Esophagus squamous epithelium (tissue), 4 donors: ENCODE data around the gene DPCD.

Experiments
- CTCF ChIP-seq, 6 experiments: fragments of 450-650 bp in 4 of 6; fragments of 200-600 bp in 2 of 6; sonication (generic) in 2 of 6; IDR thresholded peaks; one replicate each; pipeline ENCODE4 v1.5.1; 2016 to 2019; ENCODE audit warnings: antibody characterized with exemption in 6 of 6, mild to moderate bottlenecking in 4 of 6, moderate library complexity in 4 of 6
- POLR2A ChIP-seq, 4 donors: fragments of 450-650 bp; IDR thresholded peaks; one replicate each; pipeline ENCODE4 v1.6.1; 2017; ENCODE audit warnings: antibody characterized with exemption in 4 of 4, mild to moderate bottlenecking in 4 of 4, moderate library complexity in 3 of 4

DNA sequence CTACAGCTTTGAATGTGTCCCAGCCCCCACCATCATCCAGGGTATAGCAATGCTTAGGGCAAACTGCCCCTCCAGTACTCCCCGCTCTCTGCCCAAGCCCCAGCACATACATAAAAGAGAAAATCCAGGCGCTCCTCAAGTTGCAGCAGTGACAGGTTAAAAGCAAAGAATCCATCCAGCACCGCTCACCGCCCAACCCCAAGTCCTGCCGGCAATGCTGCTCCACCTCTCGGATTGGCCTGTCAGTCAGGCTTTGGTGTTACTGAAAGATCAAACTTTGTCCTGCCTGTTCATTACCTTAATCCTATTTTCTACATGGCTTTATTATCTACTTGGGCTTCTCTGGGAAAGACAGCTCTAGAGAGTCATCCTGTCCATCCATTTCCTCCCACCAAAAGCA, 31.9 kb downstream of the DPCD start:
- TF ChIP-seq CTCF (IDR thresholded peaks at IDR 0.05): no peak
- TF ChIP-seq POLR2A (IDR thresholded peaks at IDR 0.05): no peak
